GM10847 (cell line): ENCODE results near the gene SBNO1.

ENCODE experiments used
- POLR2A ChIP-seq: IDR thresholded peaks from 2 replicates; pipeline ENCODE4 v1.6.1; 2011; ENCODE audit not compliant: insufficient read length; ENCODE audit errors: extremely low read depth

SBNO1 gene

DNA sequence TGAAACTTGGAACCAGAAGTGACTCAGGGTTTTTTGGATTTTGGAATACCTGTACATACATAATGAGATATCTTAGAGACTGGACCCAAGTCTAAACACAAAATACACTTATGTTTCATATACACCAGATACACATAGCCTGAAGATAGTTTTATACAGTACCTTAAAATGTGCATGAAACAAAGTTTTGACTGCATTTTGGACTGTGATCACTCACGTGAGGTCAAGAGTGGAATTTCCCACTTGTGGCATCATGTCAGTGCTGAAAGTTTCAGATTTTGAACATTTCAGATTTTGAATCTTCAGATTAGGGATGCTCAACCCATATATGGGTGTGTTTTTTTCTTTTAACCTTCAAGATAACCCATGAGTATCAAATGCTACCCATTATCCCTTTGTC lies 6.6 kb downstream of the SBNO1 start:
- TF ChIP-seq POLR2A: no peak

DNA sequence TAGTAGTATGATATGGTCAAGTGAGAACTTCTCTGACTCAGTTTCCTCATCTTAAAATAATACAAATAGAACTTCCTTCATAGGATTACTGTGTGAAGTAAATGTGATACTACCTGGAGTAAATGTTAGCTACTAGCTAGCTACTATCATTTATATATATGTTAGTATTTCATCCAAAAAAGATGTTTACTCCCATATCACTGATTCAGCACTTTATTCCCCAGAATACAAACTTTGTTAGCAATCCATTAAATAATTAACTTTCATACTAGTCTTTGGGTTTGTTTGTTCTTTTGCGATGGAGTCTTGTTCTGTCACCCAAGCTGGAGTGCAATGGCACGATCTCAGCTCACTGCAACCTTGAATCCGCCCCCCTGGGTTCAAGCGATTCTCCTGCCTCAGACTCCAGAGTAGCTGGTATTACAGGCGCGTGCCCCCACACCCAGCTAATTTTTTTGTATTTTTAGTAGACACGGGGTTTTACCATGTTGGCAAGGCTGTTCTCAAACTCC lies 8.4 kb downstream of the SBNO1 start:
- no peak for TF ChIP-seq POLR2A

DNA sequence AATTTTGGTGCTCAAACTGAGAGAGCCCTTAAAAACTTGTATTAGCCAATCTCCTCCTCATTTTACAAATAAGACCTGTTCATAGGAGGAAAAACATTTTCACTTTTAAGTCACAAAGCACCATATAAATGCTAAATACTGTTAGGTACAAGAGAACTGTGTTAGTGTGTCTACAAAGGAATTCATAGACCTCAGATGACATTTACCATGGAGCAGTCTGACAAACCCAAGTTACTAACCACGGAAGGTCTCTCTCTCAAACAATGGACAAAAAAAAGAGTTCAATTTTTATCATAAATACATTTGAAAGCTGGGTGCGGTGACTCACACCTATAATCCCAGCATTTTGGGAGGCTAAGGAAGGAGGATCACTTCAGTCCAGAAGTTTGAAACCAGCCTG lies 10.0 kb downstream of the SBNO1 start:
- no peak for TF ChIP-seq POLR2A

DNA sequence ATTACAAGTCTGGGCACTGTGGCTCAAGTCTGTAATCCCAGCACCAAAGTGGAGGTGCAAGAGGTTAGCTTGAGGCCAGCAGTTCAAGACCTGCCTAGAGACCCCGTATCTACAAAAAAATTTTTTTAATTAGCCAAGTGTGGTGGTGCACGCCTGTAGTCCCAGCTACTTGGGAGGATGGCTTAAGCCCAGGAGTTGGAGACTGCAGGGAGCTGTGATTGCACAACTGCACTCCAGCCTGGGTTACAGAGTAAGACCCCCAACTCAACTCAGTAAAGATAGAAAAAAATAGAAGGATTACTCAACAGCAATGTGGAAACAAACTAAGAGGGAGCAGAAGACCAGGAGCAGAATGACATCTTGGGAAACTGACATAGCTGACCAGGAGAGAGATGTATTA lies 13.3 kb downstream of the SBNO1 start:
- TF ChIP-seq POLR2A: no peak

DNA sequence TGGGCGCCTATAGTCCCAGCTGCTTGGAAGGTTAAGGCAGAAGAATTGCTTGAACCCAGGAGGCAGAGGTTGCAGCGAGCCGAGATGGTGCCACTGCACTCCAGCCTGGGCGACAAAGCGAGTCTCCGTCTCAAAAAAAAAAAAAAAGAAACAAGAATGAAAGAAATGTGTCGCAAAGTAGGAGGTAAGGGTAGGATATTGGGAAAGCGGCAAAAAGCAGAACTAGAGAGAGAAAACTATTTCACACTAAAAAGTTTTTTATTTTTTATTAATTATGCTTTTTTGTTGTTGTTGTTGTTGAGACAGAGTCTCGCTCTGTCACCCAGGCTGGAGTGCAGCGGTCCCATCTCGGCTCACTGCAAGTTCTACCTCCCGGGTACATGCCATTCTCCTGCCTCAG lies 17.7 kb downstream of the SBNO1 start:
- TF ChIP-seq POLR2A: no peak

DNA sequence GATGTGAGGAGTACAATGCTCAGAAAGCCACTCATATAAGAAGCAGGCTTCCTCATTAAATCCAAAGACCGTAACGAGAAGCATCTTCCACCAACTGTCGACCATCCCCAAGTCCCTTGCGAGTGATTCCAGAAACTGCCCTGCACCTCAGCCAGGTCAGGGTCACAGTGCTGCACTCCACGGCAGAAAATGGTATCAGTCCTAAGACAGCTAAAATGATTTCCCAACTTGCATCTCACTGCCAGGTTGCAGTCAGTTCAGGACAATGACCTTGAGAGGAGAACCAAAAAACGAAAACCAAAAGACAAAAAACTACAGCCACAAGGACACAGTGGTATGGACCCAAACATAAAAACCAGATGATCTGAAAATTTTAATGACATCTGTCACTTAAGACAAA lies 20.6 kb downstream of the SBNO1 start:
- TF ChIP-seq POLR2A: no peak

DNA sequence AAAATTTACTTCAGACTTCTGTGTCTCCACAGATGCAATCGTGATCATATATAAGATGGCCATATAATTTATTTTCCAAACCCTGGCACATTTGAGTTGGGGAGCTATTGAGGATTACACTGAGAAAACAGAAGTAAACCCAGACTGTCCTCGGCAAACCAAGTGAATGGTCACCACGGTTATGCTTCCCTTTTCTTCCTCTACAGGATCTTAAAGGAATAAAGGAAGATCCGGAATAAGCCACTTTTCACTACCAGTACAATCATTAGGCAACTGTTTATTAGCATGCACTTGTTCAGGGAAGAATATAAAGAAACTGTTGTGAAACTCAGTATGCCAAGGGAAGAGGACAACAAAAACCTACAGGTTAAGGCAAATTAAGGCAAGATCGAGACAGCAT lies 27.6 kb downstream of the SBNO1 start:
- TF ChIP-seq POLR2A: no peak

DNA sequence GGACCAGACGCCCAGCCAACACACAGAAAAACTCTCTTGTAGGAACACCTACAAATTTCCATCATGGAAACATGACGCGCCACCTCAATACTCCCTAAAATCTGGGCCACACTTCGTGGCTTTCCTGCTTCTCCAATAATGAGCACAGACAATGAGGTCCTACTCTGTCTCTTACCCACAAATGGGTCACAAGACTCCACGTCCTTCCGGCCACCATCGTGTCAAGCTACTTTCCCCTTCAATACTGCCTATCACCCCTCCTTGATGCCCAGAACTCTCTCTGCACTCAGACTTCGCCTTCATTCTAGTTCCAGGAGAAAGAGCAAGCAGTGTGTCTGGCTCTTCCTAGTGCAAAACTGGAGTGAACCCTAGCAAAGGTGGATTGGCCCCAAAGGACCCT lies 28.1 kb downstream of the SBNO1 start:
- no peak for TF ChIP-seq POLR2A

DNA sequence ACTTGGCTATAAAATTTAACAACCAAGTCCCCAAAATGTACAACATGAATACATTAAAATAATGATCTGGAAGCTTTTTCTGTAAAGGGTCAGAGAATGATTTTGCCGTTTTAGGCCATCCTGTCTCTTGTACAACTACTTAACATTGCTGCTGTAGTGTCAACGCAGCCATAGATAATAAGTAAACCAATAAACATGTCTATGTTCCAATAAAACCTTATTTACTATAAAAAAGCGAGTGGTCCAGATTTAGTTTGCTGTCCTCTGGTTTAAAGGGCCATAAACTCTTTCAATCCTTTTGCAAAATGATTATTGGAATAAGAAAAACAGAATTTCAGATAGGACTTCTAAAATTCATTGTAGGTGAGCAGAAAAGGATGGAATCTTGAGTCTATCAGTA lies 29.2 kb downstream of the SBNO1 start:
- no peak for TF ChIP-seq POLR2A

DNA sequence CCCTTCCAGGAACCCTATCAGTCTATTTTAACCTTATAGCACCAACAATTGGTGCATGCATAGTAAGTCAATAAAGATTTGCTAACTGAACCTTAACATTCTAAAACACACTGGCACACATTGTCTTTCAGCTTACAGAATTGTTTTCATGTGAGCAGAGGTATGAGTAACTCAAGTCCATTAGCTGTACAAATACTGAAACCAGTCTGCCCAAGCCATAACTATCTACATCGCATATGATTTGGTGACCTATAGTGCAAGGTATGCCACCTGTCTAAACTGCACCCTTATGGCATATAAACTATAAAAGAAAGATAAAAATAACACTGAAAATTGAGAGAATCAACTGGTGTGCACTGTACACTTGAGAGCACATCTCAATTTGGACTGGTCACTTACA lies 34.8 kb downstream of the SBNO1 start:
- no peak for TF ChIP-seq POLR2A

DNA sequence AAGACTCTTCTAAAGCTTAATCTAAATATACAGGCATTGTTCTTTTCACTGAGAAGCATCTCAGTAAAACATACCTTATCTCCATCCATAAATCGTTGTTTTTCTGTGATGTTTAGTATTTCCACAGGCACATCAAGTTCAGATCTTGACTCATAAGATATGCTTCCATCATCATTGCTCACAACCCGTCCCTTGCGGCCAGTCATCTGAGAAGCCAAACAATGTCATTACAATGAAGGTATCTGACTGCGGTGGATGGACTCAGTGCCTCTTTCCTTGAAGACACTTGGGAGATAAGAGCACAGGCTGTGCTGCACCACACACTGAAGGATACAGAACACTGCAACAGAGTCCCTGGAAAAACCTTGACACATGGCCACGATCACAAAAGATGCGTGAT lies 44.8 kb downstream of the SBNO1 start:
- TF ChIP-seq POLR2A: no peak

DNA sequence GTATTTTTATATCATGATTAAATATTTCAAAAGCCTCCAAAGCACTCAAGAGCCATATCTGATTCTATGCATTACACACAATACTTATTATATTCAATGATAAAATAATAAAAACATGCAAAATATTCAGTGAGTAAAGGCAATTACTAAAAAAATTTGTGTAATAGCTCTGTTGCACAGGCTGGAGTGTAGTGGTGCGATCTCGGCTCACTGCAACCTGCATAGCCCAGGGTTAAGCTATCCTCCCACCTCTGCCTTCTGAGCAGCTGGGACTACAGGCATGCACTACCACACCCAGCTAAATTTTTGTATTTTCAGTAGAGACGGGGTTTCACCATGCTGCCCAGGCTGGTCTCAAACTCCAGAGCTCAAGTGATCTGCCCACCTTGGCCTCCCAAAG lies 45.4 kb downstream of the SBNO1 start:
- TF ChIP-seq POLR2A: no peak

DNA sequence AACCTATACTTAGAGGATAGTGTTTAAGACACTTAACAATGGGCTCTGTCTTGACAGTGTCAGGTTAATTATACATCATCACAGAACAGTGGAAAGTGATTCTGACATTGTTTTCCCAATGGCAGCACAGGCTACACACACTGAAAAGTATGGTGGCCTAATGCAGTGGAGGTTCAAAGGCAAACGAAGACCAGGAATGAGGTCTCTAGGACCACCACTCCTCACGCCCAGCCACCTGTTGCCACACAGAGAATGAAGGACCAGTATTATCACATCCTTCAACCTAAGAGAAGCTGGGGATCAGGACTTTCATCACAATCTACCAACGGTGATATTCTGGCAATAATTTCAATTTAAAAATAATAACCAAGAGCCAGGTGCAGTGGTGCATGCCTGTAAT lies 58.4 kb downstream of the SBNO1 start:
- no peak for TF ChIP-seq POLR2A

DNA sequence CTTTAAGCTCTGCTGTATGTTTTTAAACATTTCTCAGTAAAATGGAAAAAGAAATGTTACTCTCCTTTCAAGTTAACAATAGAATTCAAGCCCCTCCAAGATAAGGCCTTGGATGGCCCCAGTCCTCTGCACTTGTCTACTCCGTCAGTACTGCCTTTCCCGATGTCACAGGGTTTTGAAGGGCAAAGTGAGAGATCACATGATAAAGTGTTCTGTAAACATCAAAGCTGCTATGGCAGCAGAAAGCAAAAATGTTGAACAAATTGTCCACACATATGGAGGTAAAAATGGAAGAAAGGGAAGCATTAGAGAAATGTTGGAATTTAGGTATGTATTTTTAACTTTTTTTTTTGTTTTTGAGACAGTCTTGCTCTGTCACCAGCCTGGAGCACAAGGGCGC lies 59.5 kb downstream of the SBNO1 start:
- no peak for TF ChIP-seq POLR2A

DNA sequence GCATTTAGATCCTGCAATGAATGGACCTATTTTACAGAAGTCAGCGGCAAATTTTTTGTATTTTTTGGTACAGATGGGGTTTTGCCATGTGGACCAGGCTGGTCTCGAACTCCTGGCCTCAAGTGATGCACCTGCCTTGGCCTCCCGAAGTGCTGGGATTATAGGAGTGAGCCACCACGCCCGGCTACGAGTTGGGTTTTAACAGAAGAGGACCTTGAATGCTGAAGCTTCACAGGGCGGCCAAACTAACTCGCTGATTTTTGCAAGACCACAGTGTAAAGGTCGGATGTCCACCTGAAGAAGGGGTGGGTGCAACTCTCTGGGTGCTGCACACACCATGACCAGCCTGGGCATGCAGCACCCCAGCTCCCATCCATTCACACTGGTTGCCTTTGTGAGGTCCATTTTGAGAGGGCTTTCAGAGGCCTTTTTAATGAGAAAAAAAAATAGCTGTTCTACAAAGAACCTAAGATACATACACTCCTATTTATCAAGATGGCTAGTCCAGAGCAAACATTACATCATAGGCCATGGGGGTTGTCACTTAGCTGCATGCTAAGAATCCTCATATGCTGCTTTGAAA lies 71.4 kb downstream of the SBNO1 start:
- no peak for TF ChIP-seq POLR2A

DNA sequence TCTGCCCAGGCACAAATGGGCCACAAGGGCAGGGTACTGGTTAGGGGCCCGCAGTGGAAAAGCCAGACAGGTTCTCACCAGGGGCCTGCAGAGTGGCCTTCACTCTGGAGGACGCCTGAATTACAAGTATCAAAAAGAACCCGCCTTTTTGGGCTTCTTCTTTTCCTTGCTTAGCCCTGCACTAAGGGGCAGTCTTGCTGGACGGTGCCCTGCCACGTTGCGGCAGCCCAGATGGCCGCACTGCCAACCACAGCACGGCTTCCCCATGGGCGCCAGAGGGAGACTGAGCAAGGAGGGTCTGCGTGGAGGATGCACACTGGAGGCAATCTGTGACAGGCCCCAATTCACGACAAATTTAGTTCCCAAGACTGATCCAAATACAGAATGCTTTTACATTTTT lies 74.7 kb downstream of the SBNO1 start:
- no peak for TF ChIP-seq POLR2A

DNA sequence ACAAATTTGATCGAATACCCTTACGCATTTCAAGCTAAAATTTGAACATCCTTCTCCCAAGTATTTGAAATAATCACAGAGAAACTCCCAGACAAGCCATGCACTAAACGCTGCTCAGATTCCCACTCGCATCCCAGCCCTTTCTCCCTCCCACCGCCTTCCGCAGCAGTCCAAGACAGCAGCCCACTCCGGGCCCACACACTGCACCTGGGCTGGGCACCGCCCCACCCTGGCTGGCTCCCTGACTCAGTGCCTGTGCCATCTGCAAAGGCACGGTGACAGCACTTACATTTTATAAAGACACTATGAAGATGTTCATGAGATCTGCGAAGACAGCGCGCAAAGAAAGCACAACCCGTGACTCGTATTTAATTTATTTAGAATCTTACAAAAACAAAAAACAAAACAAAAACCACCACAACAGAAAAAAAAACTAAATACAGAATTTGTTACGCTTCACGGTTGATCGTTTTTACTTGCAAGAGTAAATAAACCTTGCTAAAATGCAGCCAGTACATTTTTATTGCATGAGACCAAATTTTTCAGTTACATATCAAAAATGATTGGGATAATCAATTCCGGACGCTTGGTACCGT lies 75.8 kb downstream of the SBNO1 start:
- TF ChIP-seq POLR2A: no peak
